ENCODE data around the gene DENND1A.

The DENND1A gene

GRCh38 chr9:123525957-123526356 lies 404.0 kb downstream of the DENND1A start:
- TF ChIP-seq NFRKB (IDR thresholded peaks at IDR 0.05) (no peak), FOXM1 (IDR thresholded peaks at IDR 0.05; ENCODE audit: borderline replicate concordance) (no peak), PKNOX1 (IDR thresholded peaks at IDR 0.05) (no peak), CTBP1 (IDR thresholded peaks at IDR 0.05; ENCODE audit: borderline replicate concordance) (no peak), FOXK2 (IDR thresholded peaks at IDR 0.05) (no peak), L3MBTL2 (conservative IDR thresholded peaks at IDR 0.05) (no peak), ELF4 (IDR thresholded peaks at IDR 0.05) (no peak), ARNT (IDR thresholded peaks at IDR 0.05) (no peak), LEF1 (IDR thresholded peaks at IDR 0.05; ENCODE audit: borderline replicate concordance) (no peak), FOXA1 (IDR thresholded peaks at IDR 0.05) (no peak), SP1 (IDR thresholded peaks at IDR 0.05) (no peak)
- DNase-seq (ENCODE audit: extremely low spot score): no peak
- POLR2A ChIA-PET: no interaction called here
- CTCF ChIA-PET: no interaction called here

- POLR2A ChIA-PET: no interaction called here
These were observed 404.5 kb downstream of the DENND1A start for GRCh38 chr9:123525424-123525823.

GRCh38 chr9:123524866-123525265 lies 405.1 kb downstream of the DENND1A start:
- TF ChIP-seq BHLHE40 (IDR thresholded peaks at IDR 0.05; ENCODE audit: borderline replicate concordance): no peak
- no peak for TF ChIP-seq NFRKB (IDR thresholded peaks at IDR 0.05)
- no peak for TF ChIP-seq FOXK2 (IDR thresholded peaks at IDR 0.05)
- no peak for TF ChIP-seq ELF4 (IDR thresholded peaks at IDR 0.05)
- no peak for TF ChIP-seq HDGF (IDR thresholded peaks at IDR 0.05; ENCODE audit: borderline replicate concordance)
- no peak for TF ChIP-seq ZNF384 (IDR thresholded peaks at IDR 0.05)
- no peak for TF ChIP-seq SP1 (IDR thresholded peaks at IDR 0.05)
- no peak for TF ChIP-seq FOXM1 (IDR thresholded peaks at IDR 0.05; ENCODE audit: borderline replicate concordance)
- TF ChIP-seq CTBP1 (IDR thresholded peaks at IDR 0.05; ENCODE audit: borderline replicate concordance): no peak
- TF ChIP-seq PKNOX1 (IDR thresholded peaks at IDR 0.05): no peak
- no peak for TF ChIP-seq LEF1 (IDR thresholded peaks at IDR 0.05; ENCODE audit: borderline replicate concordance)
- POLR2A ChIA-PET: no interaction called here
- no peak for DNase-seq (ENCODE audit: extremely low spot score)
- CTCF ChIA-PET: no interaction called here

More at GRCh38 chr9:123525424-123525823, 404.5 kb downstream of the DENND1A start:
- TF ChIP-seq L3MBTL2 (conservative IDR thresholded peaks at IDR 0.05): no peak
- TF ChIP-seq PKNOX1 (IDR thresholded peaks at IDR 0.05): no peak
- no peak for TF ChIP-seq ELF4 (IDR thresholded peaks at IDR 0.05)
- no peak for TF ChIP-seq CTBP1 (IDR thresholded peaks at IDR 0.05; ENCODE audit: borderline replicate concordance)
- TF ChIP-seq LEF1 (IDR thresholded peaks at IDR 0.05; ENCODE audit: borderline replicate concordance): no peak
- TF ChIP-seq HDGF (IDR thresholded peaks at IDR 0.05; ENCODE audit: borderline replicate concordance): no peak
- no peak for TF ChIP-seq SP1 (IDR thresholded peaks at IDR 0.05)
- TF ChIP-seq NFRKB (IDR thresholded peaks at IDR 0.05): no peak
- TF ChIP-seq SUZ12 (IDR thresholded peaks at IDR 0.05): no peak
- TF ChIP-seq FOXK2 (IDR thresholded peaks at IDR 0.05): no peak
- no peak for TF ChIP-seq TARDBP (IDR thresholded peaks at IDR 0.05)
- no peak for TF ChIP-seq ZNF384 (IDR thresholded peaks at IDR 0.05)
- no peak for TF ChIP-seq FOXM1 (IDR thresholded peaks at IDR 0.05; ENCODE audit: borderline replicate concordance)
- no peak for TF ChIP-seq ARNT (IDR thresholded peaks at IDR 0.05)
- no peak for TF ChIP-seq FOXA1 (IDR thresholded peaks at IDR 0.05)
- no peak for TF ChIP-seq BHLHE40 (IDR thresholded peaks at IDR 0.05; ENCODE audit: borderline replicate concordance)
- DNase-seq (ENCODE audit: extremely low spot score): no peak
- CTCF ChIA-PET: no interaction called here

GRCh38 chr9:123523845-123524244 lies 406.1 kb downstream of the DENND1A start:
- POLR2A ChIA-PET: no interaction called here
- CTCF ChIA-PET: interaction anchor here (0.6 kb wide), 1 partner anchor 686 kb away, joined by 4 read pairs; no protein-coding TSS in a partner anchor
- no peak for DNase-seq (ENCODE audit: extremely low spot score)
- TF ChIP-seq HDGF (IDR thresholded peaks at IDR 0.05; ENCODE audit: borderline replicate concordance) (no peak), SP1 (IDR thresholded peaks at IDR 0.05) (no peak), CTBP1 (IDR thresholded peaks at IDR 0.05; ENCODE audit: borderline replicate concordance) (no peak), LEF1 (IDR thresholded peaks at IDR 0.05; ENCODE audit: borderline replicate concordance) (no peak), ZNF384 (IDR thresholded peaks at IDR 0.05) (no peak), TARDBP (IDR thresholded peaks at IDR 0.05) (no peak), FOXM1 (IDR thresholded peaks at IDR 0.05; ENCODE audit: borderline replicate concordance) (no peak), BHLHE40 (IDR thresholded peaks at IDR 0.05; ENCODE audit: borderline replicate concordance) (no peak), SUZ12 (IDR thresholded peaks at IDR 0.05) (no peak), FOXA1 (IDR thresholded peaks at IDR 0.05) (no peak), FOXK2 (IDR thresholded peaks at IDR 0.05) (no peak), L3MBTL2 (conservative IDR thresholded peaks at IDR 0.05) (no peak), PKNOX1 (IDR thresholded peaks at IDR 0.05) (no peak)

GRCh38 chr9:123523001-123523400 lies 406.9 kb downstream of the DENND1A start:
- TF ChIP-seq SUZ12 (IDR thresholded peaks at IDR 0.05): no peak
- TF ChIP-seq CTBP1 (IDR thresholded peaks at IDR 0.05; ENCODE audit: borderline replicate concordance): no peak
- no peak for TF ChIP-seq FOXA1 (IDR thresholded peaks at IDR 0.05)
- no peak for TF ChIP-seq L3MBTL2 (conservative IDR thresholded peaks at IDR 0.05)
- no peak for TF ChIP-seq FOXK2 (IDR thresholded peaks at IDR 0.05)
- no peak for TF ChIP-seq NFRKB (IDR thresholded peaks at IDR 0.05)
- TF ChIP-seq FOXM1 (IDR thresholded peaks at IDR 0.05; ENCODE audit: borderline replicate concordance): no peak
- no peak for TF ChIP-seq ARNT (IDR thresholded peaks at IDR 0.05)
- TF ChIP-seq ZNF384 (IDR thresholded peaks at IDR 0.05): no peak
- no peak for TF ChIP-seq BHLHE40 (IDR thresholded peaks at IDR 0.05; ENCODE audit: borderline replicate concordance)
- no peak for TF ChIP-seq SP1 (IDR thresholded peaks at IDR 0.05)
- POLR2A ChIA-PET: no interaction called here
- DNase-seq (ENCODE audit: extremely low spot score): no peak
- CTCF ChIA-PET: no interaction called here

Measured in HEK293T (cell line).